ENCODE measurements around the gene DNAJC4.

Gene DNAJC4

GRCh38 chr11:64230985-64231365 is 627 bp downstream of the DNAJC4 start:
- DNase-seq, result no peak

GRCh38 chr11:64231546-64231945 is 1.2 kb downstream of the DNAJC4 start:
- no peak for DNase-seq

- no peak for DNase-seq
Observed at GRCh38 chr11:64232182-64232966, 2.0 kb downstream of the DNAJC4 start.

- DNase-seq, result no peak
Observed at GRCh38 chr11:64232967-64233315, 2.6 kb downstream of the DNAJC4 start.

GRCh38 chr11:64233913-64234586 is 3.7 kb downstream of the DNAJC4 start, which contains the start of gene VEGFB:
TSS of gene VEGFB (plus strand) at chr11:64234584. CDS start at chr11:64234834, 250 bp downstream.
- DNase-seq, result peak; percentile 67

GRCh38 chr11:64234647-64235379 is 4.5 kb downstream of the DNAJC4 start:
- peak; percentile 40 for DNase-seq

GRCh38 chr11:64235437-64236161 is 5.3 kb downstream of the DNAJC4 start:
- DNase-seq, result no peak

- DNase-seq, result no peak
Observed at GRCh38 chr11:64237484-64237951, 7.2 kb downstream of the DNAJC4 start.

GRCh38 chr11:64238076-64238475 is 7.7 kb downstream of the DNAJC4 start:
- DNase-seq, result no peak

GRCh38 chr11:64238999-64239398 is 8.7 kb downstream of the DNAJC4 start:
- no peak for DNase-seq

GRCh38 chr11:64239662-64240434 is 9.5 kb downstream of the DNAJC4 start:
- DNase-seq, result no peak

- DNase-seq, result peak; percentile 95
Observed at GRCh38 chr11:64240435-64241240, 10.3 kb downstream of the DNAJC4 start, which contains the start of gene FKBP2. TSS of gene FKBP2 (plus strand) at chr11:64241095. CDS start at chr11:64242388, 1,293 bp downstream.

GRCh38 chr11:64241241-64241490 is 10.8 kb downstream of the DNAJC4 start:
- DNase-seq, result peak; percentile 99

GRCh38 chr11:64241491-64242374 is 11.4 kb downstream of the DNAJC4 start:
- DNase-seq, result no peak

GRCh38 chr11:64243236-64243854 is 13.0 kb downstream of the DNAJC4 start:
- DNase-seq, result no peak

GRCh38 chr11:64244107-64244506 is 13.8 kb downstream of the DNAJC4 start:
- DNase-seq, result no peak

- DNase-seq, result no peak
Observed at GRCh38 chr11:64244966-64245365, 14.6 kb downstream of the DNAJC4 start.

GRCh38 chr11:64245401-64245796 is 15.1 kb downstream of the DNAJC4 start:
- DNase-seq, result peak; percentile 17

GRCh38 chr11:64245797-64246620 is 15.7 kb downstream of the DNAJC4 start:
- DNase-seq, result peak; percentile 33

All from effector CD8-positive, alpha-beta T cell (primary cell).